C4-2B (cell line): ENCODE measurements around the gene SSRP1.

Experiments used
- CTCF ChIP-seq: fragments of 450-650 bp; conservative IDR thresholded peaks from 2 replicates; pipeline ENCODE4 v1.5.1; 2017; ENCODE audit warnings: mild to moderate bottlenecking
- ZFX ChIP-seq: fragments of 450-650 bp; IDR thresholded peaks from 2 replicates; pipeline ENCODE4 v1.6.1; 2017

DNA sequence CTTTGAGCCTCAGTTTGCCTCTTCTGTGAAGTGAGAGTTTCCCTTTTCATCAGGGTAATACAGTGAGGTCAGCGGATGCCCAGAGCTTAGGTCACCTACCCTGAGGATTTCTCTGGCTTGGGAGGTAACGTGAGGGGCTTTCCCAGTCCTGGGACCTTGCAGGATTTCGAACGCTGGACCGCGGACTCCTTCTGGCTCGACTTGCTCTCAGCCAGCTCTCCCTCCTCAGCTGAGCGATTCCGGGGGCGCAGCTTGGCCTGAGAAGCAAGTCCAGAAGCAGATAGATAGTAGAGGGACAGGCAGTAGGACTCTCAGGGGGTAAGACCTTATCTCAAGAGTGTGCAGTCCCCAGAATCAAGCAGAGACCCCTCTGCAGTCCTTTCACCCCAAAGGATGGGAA is 34.9 kb downstream of the SSRP1 start:
- TF ChIP-seq CTCF, result no peak
- no peak for TF ChIP-seq ZFX
